GM19240 (cell line): ENCODE data around the gene SLC16A5.

Source experiments
- DNase-seq: peaks from one replicate; pipeline ENCODE4 v3.0.0; 2011; ENCODE audit warnings: low spot score; ENCODE audit not compliant: insufficient read length

Gene SLC16A5

DNA sequence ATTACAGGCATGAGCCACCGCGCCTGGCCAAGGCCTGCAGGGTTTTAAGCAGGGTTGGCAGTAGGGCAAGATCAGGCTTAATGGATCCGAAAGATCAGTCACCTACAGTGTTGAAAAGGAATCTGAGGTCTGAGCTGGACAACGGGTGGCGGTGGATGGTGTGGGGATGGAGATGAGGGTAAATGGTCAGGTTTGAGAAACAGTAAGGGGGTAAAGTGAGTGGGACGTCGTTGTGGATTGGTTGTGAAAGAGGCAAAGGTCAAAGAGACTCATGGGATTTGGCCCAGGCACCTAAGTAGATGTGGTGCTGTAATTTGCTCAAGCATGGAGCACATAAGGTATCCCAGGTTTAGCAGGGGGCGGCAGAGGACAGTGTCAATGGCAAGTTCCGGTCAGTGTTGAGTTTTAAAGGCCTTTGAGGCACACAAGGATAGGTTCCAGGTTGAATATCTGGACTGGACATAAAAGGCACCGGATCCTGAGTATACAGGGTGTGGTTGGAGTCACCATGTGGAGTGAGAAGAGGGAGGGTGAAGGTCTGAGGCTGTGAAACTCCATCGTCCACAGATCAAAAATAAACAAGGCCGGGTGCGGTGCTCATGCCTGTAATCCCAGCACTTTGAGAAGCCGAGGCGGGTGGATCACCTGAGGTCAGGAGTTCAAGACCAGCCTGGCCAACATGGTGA lies 1.1 kb upstream of the SLC16A5 start:
- DNase-seq, result no peak

DNA sequence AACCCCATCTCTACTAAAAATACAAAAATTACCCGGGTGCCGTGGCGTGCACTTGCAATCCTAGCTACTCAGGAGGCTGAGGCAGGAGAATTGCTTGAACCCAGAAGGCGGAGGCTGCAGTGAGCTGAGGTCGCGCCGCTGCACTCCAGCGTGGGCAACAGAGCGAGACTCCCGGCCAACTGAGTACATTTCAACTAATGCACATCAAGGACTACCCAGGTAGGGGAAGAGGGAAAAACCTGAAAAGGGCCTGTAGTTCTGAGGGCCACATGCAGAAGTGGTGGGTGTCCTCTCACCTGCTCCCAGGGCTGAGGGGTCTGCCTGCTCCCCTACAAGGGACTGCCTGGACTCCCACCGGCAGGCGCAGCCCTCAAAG lies 584 bp upstream of the SLC16A5 start:
- no peak for DNase-seq

DNA sequence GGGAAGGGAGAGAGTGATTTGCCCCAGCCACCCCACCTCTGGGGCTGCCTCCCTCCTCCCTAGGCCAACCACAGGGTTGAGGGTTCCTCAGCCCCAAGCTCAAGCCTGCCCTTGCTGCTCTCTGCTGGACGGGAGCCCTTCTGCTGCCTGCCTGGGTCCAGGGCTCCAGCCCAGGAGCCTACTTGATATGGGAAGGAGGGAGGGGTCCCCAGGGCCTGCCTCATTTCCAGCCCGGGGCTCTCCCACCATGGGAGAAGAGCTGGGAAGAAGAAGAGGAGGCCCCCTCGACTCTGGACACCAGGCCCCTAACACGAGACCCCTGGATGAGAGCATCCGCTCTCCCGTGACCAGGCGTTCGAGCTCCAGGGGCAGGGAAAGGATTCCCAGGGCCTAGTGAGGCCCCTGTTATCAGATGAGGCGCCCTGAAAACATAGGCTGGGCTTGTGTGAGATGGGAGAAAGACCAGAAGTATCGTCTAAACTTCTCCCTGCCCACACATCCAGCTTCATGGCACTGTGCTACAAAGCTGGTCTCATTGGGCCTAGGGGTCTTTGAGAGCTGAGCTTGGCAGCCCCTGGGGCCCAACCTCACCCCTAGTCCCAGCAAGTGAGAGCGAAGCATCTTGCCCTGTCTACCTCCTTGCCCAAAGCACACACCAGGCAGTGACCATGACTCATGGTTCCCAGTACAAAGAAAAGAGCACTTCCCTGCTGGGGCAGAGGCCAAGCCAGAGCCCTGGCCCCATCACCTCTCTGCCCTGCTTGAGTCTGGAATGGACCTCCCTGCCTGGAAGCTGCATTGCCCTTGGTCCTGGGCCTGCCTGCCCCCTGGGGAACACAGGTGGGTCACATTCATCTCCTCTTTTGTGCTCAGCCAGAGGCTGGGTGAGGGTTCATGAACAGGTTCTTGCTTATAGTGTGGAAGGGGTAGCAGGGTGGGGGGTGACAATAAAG lies 987 bp downstream of the SLC16A5 start:
- no peak for DNase-seq

DNA sequence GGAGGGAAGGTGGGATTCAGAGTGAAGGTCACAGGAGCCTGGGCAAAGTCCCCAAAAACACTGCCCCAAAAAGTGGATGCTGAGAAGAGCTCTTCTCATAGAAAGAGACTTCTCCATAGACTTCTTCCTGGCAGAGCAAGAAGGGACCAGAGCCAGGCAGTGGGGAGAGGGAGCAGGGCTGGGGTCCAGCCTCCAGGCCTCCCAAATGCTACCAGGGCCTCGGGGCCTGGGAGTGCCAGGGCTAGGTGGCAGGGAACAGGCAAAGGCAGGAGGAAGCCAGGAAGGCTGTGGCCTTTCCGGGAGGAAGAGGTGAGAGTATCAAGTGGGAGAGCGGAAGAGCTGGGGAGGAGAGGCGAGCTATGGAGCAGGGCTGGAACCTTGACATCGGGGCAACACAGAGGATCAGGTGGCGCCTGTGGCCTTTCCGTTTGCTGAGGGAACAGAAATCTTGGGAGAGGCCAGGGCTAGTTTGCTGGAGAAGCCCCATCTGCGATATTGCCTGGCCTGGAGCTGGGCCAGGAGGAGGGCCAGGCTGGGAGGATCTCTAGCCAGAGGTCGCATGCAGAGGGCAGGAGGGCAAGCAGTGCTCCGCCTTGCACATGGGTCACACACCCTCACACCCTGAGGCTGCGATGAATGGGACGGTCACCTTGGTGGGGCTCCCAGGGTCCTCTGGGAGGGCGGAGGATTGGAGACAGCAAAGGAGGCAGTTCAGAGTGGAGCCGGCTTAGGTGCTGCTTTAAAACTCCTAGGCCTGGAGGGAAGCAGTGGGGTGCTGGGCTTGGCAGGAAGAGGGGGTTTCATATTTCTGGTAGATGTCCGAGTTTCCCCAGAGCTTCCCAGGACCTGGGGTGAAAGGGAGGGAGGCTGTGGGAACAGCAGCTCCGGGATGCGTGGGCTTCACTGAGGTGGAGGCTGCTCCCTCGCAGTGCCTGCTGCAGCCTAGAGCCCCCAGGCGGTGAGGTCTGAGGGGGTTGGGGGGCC lies 3.4 kb downstream of the SLC16A5 start:
- no peak for DNase-seq

DNA sequence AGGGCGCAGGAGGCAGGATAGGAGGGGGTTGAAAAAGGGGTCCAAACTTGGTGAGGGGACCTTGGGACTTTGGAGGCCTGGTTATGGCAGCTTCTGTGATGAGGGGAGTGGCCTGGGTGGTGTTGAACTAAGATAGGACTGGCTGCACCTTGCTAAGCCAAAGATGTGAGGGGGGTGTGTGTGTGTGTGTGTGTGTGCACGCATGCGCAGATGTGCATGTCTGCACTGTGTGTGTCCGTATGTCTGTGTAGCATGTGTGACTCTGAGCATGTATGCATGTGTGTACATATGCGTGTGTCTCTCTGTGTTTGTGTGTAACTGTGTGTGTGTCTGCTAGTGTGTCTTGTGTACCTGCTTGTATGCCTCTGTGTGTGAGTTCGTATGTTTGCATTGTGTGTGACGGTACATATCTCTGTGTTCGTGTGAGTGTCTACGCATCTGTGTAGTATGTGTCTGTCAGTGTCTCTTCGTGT lies 4.1 kb downstream of the SLC16A5 start:
- DNase-seq, result no peak

DNA sequence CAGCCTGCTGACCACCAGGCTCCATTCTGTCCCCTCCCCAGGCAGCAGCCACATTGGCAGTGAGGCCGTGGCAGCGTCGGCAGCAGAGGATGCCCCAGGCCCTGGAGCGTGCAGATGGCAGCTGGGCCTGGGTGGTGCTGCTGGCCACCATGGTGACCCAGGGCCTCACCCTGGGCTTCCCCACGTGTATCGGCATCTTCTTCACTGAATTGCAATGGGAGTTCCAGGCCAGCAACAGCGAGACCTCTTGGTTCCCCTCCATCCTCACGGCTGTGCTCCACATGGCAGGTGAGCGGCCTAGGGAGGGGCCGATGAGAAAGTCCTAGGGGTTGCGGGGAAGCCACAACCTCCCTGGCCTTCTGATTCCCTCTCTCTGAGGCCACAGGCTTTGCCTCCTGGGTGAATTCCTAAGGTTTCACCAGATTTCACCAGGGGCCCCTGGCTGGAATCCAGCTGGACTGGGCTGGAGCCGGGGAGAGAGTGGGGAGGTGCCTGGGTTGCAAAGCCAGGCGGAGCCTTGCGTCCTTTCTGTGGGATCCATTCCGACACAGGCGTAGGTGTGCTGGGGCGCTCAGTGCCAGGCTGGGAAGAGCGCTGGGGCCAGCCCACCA lies 5.9 kb downstream of the SLC16A5 start:
- no peak for DNase-seq

DNA sequence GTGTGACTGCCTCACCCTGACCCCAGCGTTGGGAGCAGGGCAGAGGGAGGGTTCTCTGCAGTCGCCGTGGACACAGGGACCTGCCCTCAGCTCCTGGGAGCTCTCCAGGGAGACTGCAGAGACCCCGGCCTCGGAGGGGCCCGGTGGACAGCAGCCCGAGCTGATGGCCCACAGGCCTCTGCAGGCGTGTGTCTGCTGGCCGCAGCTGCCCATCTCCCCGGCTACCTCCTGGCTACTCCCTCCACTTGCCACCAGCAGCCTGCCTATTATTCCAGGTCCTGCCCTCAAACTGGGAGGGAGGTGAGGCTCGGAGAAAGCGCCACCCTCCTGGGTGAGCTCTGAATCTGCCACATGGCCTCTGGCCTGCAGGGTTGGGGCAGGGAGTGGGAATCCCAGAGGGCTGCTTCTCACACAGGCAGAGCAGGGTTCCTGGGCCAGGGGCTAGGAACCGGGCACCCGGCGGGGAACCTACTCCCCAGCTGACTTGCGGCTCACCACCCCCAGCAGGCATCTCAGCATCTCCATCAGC lies 7.2 kb downstream of the SLC16A5 start:
- no peak for DNase-seq

DNA sequence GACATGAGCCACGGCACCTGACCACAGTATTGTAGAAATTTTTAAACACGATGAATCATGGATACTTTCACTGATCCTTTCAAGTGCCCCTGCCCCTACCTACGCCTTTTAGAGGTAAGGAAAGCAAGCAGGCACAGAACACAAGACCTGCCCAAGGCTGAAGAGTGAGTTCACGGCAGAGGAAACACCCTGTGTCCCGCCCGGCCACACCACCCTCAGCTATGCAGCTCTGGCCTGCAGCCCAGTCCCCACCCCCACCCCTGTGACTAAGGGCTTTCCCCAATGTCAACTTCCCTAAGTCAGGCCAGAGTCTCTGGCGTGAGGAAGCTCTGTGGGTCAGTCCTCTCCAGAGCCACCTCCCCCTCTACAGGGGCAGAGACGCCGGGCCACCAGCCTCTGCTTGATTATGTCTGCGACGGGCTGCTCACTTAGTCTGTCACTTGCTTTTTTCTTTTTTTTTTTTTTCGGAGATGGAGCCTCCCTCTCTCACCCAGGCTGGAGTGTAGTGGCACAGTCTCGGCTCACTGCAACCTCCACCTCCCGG lies 8.4 kb downstream of the SLC16A5 start:
- no peak for DNase-seq

DNA sequence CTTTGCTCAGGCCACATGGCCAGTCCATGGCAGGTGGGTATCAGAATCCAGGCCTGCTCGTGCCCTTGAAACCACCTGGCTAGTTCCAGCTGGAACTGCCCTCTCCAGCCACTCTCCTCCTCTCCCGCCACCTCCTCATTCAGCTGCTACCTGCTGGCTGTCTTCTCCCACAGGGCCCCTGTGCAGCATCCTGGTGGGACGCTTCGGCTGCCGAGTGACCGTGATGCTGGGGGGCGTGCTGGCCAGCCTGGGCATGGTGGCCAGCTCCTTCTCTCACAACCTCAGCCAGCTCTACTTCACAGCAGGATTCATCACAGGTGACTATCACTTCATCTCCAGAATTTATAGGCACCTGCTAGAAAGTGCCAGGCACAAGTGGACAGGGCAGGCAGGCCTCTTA lies 10.1 kb downstream of the SLC16A5 start:
- no peak for DNase-seq

DNA sequence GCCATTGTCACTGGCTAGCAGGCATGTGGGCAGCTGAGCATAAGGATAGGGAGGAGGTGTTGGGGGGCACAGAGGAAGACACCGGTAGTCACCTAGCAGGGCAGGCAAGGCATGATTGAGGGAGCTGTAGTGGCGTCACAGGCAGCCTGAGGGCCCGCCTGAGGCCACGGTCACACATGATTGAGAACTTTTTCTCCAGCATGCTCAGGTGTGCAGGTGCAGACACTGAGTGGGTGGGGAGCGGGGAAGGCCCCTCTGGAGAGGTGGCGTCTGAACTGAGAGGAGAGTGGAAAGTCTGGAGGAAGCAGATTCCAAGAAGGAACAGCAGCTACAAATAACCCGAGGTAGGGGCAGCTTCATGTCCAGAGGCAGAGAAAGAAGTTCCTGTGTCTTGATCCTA lies 11.1 kb downstream of the SLC16A5 start:
- no peak for DNase-seq

DNA sequence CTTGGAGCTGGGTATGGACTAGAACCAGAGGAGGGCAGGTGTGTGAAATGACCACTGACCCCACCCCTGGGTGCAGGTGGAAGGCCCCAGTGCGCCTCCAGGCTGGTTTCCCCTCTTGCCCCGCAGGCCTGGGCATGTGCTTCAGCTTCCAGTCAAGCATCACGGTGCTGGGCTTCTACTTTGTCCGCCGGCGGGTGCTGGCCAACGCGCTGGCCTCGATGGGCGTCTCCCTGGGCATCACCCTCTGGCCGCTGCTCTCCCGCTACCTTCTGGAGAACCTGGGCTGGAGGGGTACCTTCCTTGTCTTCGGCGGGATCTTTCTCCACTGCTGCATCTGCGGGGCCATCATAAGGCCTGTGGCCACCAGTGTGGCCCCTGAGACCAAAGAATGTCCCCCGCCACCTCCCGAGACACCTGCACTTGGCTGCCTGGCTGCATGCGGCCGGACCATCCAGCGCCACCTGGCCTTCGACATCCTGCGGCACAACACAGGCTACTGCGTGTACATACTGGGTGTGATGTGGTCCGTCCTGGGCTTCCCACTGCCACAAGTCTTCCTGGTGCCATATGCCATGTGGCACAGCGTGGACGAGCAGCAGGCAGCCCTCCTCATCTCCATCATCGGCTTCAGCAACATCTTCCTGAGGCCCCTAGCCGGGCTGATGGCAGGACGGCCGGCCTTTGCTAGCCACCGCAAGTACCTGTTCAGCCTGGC lies 12.3 kb downstream of the SLC16A5 start:
- no peak for DNase-seq

DNA sequence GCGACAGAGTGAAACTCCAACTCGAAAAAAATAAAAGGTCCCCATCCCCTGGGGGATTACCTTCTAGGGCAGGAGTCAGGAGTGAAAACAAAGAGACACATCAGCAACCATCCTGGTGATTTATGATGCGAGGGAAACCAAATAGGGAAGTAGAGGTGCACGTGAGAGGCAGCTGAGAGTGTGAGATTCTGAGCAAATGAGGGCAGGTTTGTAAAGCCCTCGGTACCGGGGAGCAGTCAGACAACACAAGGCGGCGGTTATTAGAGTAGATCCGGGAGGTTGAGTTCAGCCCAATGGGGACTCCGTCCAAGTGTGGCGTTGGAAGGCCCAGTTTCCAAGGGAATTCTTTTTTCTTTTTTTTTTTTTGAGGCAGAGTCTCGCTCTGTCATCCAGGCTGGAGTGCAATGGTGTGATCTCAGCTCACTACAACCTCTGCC lies 14.6 kb downstream of the SLC16A5 start:
- DNase-seq, result no peak

DNA sequence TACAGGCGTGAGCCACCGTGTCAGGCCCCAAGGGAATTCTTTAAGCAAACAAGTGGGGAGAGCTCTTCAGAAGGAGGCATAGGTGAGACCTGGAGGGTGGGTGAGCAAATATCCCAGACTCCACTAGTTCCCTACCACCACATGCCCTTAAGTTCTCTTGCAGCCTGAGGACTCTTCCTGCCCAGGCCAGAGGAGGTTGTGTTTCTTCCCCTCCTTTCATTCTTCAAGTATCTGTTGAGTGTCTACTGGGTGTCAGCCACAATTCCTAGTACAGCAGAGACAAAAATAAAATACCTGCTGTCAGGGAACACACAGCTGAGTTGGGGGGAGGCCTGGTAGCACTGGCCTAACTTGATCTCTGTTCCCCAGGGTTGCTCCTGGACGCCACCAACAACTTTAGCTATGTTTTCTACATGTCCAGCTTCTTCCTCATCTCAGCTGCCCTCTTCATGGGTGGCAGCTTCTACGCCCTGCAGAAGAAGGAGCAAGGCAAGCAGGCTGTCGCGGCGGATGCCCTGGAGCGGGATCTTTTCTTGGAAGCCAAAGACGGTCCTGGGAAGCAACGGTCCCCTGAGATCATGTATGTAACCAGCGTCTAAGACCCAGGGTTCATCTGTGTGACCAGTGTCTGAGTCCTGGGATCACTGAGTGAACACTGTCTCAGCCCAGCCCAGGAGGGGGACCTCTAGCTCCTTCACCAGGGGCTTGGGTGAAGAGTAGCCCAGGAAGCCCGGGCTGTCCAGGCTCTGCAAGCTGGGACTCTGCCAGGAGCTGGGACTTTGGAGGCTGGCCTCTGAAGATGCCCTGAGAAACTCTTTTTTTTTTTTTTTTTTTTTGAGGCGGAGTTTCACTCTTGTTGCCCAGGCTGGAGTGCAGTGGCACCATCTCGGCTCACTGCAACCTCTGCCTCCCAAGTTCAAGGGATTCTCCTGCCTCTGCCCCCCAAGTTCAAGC lies 16.1 kb downstream of the SLC16A5 start:
- DNase-seq, result no peak

DNA sequence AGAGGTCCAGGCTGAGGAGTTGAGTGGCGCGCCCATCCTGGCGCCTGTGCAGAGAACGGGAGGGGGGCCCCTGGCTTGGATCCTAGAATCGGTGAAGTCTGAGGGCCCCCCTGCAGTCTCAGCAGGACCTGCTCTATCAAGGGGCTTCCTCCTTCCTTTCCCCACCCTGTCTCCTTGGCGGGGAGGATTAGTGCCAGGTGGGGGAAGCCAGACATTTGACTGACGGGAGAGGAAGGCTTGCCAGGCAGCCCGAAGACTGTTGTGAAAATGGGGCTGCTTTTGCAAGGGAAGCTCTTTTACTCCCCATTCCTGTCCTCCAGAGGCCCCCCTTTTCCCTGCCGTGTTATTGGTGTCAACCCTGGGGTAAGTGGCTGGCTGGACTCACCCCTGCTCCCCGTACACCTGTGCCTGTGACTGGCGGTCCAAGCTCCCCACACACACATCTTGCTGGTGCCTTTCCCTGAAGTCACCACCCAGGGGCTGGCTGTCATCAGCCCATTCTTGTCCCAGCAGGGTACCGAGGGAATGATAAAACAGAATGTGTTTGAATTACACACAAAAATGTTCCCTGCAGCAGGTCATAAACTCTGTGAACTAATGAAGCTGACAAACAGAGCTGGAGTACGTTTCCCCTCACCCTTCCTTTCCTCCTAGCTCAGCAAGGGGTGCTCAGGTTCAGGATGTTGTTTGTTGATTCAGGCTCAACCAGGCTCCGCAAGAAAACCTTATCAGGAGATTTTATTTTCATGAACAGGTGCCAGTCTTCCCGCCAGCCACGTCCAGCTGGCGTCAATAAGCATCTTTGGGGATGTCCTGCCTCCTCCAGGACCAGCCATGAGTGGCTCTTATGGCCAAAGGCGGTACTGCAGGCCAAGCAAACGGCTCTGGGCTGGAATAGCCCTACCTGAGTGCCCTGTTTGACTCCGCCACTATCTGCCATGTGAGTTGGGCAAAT lies 17.6 kb downstream of the SLC16A5 start:
- peak; percentile 64 for DNase-seq

DNA sequence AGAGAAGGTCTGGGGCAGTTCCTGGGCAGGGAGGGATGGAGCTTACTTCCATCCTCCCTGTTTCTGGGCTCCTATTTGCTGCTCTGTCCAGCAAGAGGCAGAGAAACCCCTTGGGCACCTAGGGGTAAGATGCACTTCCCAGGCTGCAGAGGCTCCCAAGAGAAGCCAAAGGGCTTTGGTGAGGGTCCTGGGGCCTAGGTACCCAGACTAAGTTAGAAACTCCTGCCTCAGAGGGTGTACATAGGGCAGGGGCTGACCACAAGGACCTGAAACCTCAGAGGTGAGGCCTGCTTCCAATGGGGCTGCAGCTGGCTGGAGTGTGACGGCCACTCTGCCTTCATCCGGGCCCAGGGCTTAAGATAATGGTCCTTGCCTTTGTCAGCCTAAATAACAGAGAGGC lies 20.4 kb downstream of the SLC16A5 start:
- no peak for DNase-seq

DNA sequence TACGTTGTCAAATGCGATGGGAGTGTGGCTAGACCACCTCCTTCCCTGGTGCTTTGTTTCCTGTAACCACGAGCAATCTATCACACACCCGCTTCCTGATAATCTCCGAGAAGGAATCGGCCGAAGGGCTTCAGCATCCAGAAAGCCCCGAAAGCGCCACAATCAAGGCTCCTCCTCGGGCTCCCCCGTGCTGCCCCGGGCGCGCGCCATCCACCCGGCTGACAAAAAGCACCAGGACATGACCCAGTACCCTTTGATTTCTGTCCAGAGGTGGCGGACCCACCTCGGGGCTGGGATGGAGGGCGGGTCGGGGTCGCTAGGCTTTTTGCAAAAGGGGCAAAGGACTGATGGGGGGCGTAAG lies 21.3 kb downstream of the SLC16A5 start:
- no peak for DNase-seq

DNA sequence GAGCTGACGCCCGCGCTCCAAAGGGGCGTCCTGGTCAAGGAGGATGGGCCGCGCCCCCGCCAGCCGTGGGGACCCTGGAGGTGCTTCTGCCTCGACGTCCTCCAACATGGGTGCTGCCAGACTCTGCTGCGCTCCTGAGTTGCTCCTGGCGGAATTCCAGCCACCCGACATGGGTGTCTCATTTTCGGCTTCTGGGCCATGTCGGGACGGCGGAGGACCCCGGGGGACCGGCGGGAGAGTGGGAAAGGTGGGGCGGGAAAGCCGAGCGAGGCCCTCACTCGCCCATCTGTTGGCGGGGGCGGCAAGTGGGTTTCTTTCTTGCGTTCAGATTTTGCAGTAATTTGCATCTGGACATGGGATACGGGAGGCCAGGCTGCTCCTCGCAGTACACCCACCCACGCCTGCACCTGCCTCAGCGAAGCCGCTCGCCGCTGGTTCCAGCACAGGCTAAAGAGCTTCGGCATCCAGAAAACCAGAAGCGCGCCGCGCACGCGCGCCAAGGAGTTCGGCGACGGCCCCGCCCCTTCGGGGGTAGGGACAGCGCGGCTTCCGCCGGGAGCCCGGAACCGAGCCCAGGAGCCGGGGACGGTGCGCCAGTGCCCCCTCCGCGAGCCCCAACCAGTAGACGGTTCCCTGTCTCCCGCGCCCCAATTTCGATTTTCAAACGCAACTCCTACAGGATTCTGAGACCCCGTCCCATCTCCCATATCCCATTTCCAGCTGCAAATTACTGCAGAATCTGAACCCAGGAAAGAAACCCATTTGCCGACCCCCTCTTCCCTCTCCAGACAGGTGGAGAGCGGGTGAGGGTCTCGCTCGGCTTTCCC lies 21.9 kb downstream of the SLC16A5 start, which contains the start of gene ARMC7:
ARMC7 (plus strand) TSS at position 563 of the 827 bp plus-strand sequence. CDS start 320 bp downstream, outside the sequence.
- DNase-seq, result peak; percentile 90
